Coronary artery (tissue), 2 donors: ENCODE measurements around the gene NUP188.
"Not testable (repeated sequence)": the region's sequence is repeated elsewhere in the genome, so short reads cannot be mapped to it uniquely, and the experiment has no call there.

Experiments
- DNase-seq: peaks from one replicate; pipeline ENCODE4 v3.0.0-alpha.2; 2017; ENCODE audit warnings: low spot score
- H3K27ac ChIP-seq, 2 donors: fragments of 200-600 bp; sonication (generic); one replicate each; pipeline ENCODE4 v1.5.1; 2016 to 2019
- H3K4me3 ChIP-seq: fragments of 200-600 bp; sonication (generic); 2 replicates; pipeline ENCODE4 v1.5.1; 2016; ENCODE audit warnings: mild to moderate bottlenecking, moderate library complexity
- TF ChIP-seq, protein P1 (sequence below): fragments of 200-600 bp; sonication (generic); IDR thresholded peaks from one replicate; pipeline ENCODE4 v1.5.1; 2019; ENCODE audit warnings: antibody characterized with exemption

The NUP188 gene

DNA sequence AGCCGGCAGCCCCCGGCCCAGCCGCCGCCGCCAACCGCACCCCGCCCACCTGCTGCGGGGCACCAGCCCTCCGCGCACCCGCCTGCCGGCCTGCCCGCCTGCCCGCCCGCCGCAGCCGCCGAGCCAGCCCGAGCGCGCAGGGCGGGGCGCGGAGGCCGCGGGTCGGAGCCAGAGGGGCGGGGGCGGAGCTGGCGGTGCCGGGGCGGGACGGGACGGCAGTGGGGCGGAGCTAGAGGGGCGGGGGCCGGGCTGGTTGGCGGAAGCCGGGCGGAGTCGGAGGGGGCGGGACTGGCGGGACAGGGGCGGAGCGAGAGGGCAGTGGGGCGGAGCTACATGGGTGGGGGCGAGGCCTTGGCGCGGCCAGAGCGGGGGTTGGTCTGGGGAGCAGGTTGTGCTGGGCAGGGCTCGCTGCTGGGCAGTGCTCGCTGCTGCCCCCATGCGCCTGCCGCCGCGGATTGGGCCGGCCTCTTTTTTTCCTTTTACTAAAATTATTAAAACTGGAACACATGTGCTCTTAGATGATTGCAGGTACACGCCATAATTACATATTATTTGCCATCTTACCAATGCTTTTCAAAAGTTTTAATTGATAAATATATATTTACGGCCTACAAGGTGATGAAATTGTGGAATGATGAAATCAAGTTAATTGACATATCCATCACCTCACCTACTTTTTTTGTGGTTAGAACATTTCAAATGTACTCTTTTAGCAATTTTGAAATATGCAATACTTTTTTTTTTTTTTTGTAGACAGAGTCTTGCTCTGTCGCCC, 80.9 kb downstream of the NUP188 start, which contains the start of gene SH3GLB2:
SH3GLB2 (minus strand) TSS at position 140 of the 775 bp plus-strand sequence. CDS start 177 bp downstream, outside the sequence.
- peak; percentile 97 for DNase-seq
- Histone ChIP-seq H3K4me3 (peak within 1 kb of the TSS; percentile 100), H3K27ac (peak within 1 kb of the TSS; percentile 70 to 91)
- TF ChIP-seq, protein P1, sequence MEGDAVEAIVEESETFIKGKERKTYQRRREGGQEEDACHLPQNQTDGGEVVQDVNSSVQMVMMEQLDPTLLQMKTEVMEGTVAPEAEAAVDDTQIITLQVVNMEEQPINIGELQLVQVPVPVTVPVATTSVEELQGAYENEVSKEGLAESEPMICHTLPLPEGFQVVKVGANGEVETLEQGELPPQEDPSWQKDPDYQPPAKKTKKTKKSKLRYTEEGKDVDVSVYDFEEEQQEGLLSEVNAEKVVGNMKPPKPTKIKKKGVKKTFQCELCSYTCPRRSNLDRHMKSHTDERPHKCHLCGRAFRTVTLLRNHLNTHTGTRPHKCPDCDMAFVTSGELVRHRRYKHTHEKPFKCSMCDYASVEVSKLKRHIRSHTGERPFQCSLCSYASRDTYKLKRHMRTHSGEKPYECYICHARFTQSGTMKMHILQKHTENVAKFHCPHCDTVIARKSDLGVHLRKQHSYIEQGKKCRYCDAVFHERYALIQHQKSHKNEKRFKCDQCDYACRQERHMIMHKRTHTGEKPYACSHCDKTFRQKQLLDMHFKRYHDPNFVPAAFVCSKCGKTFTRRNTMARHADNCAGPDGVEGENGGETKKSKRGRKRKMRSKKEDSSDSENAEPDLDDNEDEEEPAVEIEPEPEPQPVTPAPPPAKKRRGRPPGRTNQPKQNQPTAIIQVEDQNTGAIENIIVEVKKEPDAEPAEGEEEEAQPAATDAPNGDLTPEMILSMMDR, result peak; percentile 88

DNA sequence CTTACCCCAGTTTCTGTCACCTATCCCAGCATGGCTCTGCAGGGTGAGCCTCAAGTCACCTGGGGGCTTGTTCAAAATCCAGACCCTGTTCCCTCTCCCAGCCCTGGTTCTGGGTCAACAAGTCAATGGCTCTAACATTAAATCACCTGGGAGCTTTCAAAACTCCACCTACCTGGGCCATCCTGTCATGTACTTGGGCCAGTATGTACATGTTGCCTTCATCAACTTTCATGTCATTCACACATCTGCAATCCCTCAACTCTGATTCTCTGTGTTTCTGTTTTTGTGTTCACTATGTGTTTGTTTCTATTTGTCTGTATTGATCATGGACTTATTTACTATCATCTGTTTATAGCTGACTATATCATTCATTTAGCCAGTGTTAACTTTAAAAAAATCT, 82.7 kb downstream of the NUP188 start:
- TF ChIP-seq, protein P1, result no peak
- no peak overlapping the region for H3K4me3 ChIP-seq
- H3K27ac ChIP-seq, result no peak overlapping the region
- DNase-seq, result no peak

DNA sequence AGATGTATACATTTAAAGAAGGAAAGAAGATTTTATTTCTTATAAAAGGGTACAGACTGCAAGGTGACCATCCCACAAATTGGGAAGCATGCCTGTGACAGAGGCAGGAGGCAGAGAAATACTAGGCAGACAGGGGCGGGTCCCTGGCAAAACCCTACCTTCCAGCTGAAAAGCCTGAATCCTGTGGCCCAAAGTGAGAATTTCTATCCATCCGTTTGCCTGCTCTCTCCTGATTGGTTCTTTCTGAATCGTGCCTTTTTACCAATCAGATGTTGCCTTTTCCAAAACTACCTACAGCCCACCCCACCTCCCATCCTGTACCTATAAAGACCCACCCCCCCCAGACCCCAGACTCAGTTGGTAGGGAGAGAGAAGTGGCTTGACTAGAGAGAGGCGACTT, 84.0 kb downstream of the NUP188 start:
- Histone ChIP-seq H3K4me3 (no peak overlapping the region), H3K27ac (no peak overlapping the region)
- no peak for DNase-seq
- TF ChIP-seq, protein P1, result no peak

DNA sequence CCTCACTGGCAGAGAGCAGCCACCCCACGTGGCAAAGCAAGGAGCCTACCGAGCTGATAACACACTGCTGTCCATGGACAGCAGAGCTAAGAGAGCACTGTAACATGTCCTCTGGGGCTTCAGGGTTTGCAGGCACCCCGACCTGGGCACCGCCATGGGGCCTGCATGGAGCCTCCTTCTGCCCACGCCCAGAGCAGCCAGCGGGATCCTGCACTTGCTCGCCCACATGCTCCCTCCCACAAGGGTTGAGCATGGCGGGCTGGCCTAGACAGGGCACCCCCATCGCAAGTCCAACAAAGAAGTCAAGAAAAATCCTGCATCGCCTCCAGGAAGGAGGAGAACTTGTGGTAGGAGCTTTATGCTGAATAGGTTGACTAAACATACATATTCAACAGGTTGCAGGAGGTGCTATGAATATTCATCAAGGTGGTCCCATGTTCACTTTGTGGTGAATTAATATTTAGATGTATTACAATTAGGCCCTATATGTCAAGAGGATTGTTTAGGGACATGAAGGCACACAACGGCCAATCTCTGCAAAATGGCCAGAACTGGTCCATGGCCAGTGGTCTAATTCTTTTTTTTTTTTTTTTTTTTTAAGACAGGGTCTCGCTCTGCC, 85.2 kb downstream of the NUP188 start:
- DNase-seq, result no peak
- Histone ChIP-seq H3K27ac (no peak overlapping the region), H3K4me3 (no peak overlapping the region)
- TF ChIP-seq, protein P1, result no peak

DNA sequence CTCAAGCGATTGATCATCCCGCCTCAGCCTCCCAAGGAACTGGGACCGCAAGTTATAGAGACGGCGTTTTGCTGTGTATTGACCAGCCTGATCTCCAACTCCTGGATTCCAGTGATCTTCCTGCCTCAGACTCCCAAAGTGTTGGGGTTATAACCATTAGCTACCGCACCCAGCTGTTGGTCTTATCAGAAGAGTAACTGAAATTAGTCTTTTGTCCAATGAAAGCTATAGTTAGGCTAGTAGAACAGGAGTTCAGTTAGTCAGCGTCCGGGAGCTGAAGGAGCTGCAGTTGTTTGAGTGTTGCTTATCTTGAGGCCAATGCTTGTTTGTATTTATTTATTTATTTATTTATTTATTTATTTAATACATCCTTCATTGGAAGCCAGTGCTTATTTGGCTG, 85.7 kb downstream of the NUP188 start:
- no peak overlapping the region for H3K4me3 ChIP-seq
- TF ChIP-seq, protein P1, result no peak
- H3K27ac ChIP-seq, result no peak overlapping the region
- DNase-seq, result no peak

DNA sequence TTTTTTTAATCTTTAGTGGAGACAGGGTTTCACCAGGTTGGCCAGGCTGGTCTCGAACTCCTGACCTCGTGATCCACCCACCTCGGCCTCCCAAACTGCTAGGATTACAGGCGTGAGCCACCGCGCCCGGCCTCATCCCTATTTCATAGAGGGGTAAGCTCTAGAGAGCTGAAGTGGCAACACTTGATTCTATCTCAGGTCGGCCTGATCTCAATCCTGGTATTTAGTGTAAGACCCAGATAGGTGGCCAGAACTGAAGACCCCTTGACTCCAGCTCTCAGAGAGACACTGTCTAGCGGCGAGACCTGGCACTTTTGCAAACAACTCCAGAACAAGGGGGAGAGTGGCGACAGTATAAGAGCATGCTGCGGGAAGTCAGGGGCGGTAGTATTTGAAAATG, 88.3 kb downstream of the NUP188 start:
- peak overlapping the region; percentile 94 for H3K4me3 ChIP-seq
- DNase-seq, result not testable (repeated sequence)
- peak overlapping the region; percentile 55 to 87 for H3K27ac ChIP-seq

DNA sequence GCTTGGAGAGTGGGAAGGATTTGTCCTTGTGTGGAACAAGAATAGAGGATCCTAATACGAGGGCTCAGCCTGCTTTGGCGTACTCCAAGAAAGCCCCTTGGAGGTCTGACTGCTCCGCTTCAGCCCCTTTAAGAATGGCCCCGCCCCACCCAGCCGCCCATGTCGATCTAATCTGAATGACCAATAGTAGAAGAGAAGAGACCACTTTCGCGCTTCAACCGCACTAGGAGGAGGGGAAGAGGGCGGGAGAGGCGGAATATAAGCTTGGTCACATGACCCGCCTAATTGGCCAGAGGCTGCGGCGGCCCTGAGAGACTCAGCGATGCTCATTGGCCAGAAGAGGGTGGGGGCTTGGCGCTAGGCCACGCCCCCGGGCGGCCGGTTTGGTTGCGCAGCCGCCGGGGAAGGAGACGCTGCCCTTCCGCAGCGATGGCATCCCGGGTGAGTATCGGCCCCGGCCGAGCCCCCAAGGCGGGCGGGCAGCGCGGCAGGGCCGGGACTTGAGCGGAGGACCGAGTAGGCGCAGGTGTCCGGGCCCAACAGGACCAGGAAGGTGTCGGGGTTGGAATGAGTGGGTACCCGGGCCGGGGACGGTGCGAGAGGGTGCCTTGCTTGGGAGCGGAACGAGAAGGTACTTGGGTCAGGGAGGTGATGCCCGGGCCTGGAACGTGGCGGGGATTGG, 88.9 kb downstream of the NUP188 start, which contains the start of gene MIGA2:
MIGA2 (plus strand) TSS at position 386 of the 682 bp plus-strand sequence. CDS start 3,969 bp downstream, outside the sequence.
- peak within 1 kb of the TSS; percentile 66 to 87 for H3K27ac ChIP-seq
- H3K4me3 ChIP-seq, result peak within 1 kb of the TSS; percentile 94
- TF ChIP-seq, protein P1, result no peak
- DNase-seq, result peak; percentile 99
